ENCODE data around the gene SEC16A. TPM values are rescaled to one million over a fixed set of nuclear protein-coding genes. Genes with fewer than 3 reads are reported as not detected.

Gene SEC16A
- total RNA-seq, 2 donors from 2014 or later = 35.3 to 75.8 TPM

- ATAC-seq (no peak), DNase-seq (no peak)
- no peak overlapping the region for H3K4me3 ChIP-seq
- TF ChIP-seq, protein P1, sequence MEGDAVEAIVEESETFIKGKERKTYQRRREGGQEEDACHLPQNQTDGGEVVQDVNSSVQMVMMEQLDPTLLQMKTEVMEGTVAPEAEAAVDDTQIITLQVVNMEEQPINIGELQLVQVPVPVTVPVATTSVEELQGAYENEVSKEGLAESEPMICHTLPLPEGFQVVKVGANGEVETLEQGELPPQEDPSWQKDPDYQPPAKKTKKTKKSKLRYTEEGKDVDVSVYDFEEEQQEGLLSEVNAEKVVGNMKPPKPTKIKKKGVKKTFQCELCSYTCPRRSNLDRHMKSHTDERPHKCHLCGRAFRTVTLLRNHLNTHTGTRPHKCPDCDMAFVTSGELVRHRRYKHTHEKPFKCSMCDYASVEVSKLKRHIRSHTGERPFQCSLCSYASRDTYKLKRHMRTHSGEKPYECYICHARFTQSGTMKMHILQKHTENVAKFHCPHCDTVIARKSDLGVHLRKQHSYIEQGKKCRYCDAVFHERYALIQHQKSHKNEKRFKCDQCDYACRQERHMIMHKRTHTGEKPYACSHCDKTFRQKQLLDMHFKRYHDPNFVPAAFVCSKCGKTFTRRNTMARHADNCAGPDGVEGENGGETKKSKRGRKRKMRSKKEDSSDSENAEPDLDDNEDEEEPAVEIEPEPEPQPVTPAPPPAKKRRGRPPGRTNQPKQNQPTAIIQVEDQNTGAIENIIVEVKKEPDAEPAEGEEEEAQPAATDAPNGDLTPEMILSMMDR (IDR thresholded peaks at IDR 0.05) = no peak
- no peak for TF ChIP-seq POLR2A (IDR thresholded peaks at IDR 0.05)
- peaks cover 27 to 69% of the 10 kb centered on the region in 2 donors for H3K36me3 ChIP-seq (replicated peaks in 1 of 2; ENCODE audit: insufficient read depth in 1 of 2, low read depth in 2 of 2)
- no peaks in the 10 kb centered on the region for H3K9me3 ChIP-seq
- no peaks in the 10 kb centered on the region for H3K4me1 ChIP-seq
- WGBS, 2 donors = 80 to 91% methylated on average over 1 to 23 of the region's 28 CpGs
- peak overlapping the region in 2 of 4 donors; percentile 34 to 50 for H3K27ac ChIP-seq
- intact Hi-C loops (cut with DNase I) = no loop called here
- no peaks in the 10 kb centered on the region for H3K27me3 ChIP-seq
Measured at GRCh38 chr9:136511144-136511669, 28.4 kb upstream of the SEC16A start.

- no peak for DNase-seq
- Histone ChIP-seq H3K27ac (peak overlapping the region in 2 of 4 donors; percentile 34 to 50), H3K4me3 (no peak overlapping the region), H3K4me1 (no peaks in the 10 kb centered on the region), H3K27me3 (no peaks in the 10 kb centered on the region), H3K9me3 (no peaks in the 10 kb centered on the region), H3K36me3 (replicated peaks in 1 of 2; ENCODE audit: insufficient read depth in 1 of 2, low read depth in 2 of 2) (peaks cover 28 to 65% of the 10 kb centered on the region in 2 donors)
- TF ChIP-seq, protein P1 (IDR thresholded peaks at IDR 0.05) = no peak
- TF ChIP-seq POLR2A (IDR thresholded peaks at IDR 0.05) = no peak
- no peak for ATAC-seq
- 95 to 100% methylated on average over 1 to 20 of the region's 26 CpGs for WGBS, 2 donors
- intact Hi-C loops (cut with DNase I) = no loop called here
Measured at GRCh38 chr9:136510561-136510960, 27.7 kb upstream of the SEC16A start.

GRCh38 chr9:136509549-136509948 lies 26.7 kb upstream of the SEC16A start:
- 92 to 95% methylated on average over 8 to 27 of the region's 27 CpGs for WGBS, 2 donors
- no peak overlapping the region for H3K4me3 ChIP-seq
- TF ChIP-seq, protein P1 (IDR thresholded peaks at IDR 0.05) = no peak
- TF ChIP-seq POLR2A (IDR thresholded peaks at IDR 0.05) = no peak
- ATAC-seq = no peak
- H3K36me3 ChIP-seq (replicated peaks in 1 of 2; ENCODE audit: insufficient read depth in 1 of 2, low read depth in 2 of 2) = peaks cover 38 to 65% of the 10 kb centered on the region in 2 donors
- no peak overlapping the region for H3K27ac ChIP-seq
- no peaks in the 10 kb centered on the region for H3K4me1 ChIP-seq
- H3K27me3 ChIP-seq = no peaks in the 10 kb centered on the region
- no peaks in the 10 kb centered on the region for H3K9me3 ChIP-seq
- DNase-seq = no peak
- intact Hi-C loops (cut with DNase I) = no loop called here

DNA sequence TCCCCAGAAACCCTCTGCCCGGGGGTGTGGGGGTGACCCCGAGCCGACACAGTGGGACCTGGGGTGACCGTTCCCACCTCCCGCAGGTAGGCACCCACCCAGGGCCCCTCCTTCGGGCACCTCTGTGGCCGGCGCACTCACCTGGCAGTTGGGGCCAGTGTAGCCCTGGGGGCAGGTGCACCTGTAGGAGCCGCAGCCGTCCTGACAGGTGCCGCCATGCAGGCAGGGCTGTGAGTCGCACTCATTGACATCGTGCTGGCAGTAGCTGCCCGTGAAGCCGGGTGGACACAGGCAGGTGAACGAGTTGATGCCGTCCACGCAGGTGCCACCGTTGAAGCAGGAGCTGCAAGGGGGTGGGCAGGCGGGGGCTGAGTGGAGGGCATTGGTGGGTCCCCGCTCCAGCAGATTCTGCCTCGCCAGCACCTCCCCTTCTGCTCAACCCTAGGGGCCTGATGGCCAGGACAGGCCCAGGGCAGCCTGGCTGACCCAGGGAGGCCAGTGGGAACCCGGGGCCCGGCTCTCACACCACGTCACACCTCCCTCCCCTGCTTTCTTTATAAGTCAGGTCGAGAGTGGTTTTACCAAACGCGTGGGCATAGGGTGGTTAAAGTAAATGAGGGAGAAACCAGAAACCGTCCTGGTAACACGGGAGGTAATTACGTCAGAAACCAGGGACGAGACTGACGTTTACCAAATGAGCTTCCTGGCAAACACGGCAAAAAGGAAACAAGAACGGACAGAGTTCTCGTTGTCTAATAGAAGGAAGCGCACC lies 26.1 kb upstream of the SEC16A start:
- Histone ChIP-seq H3K4me1 (no peaks in the 10 kb centered on the region), H3K27me3 (no peaks in the 10 kb centered on the region), H3K9me3 (no peaks in the 10 kb centered on the region), H3K36me3 (replicated peaks in 1 of 2; ENCODE audit: insufficient read depth in 1 of 2, low read depth in 2 of 2) (peaks cover 43 to 65% of the 10 kb centered on the region in 2 donors), H3K27ac (no peak overlapping the region), H3K4me3 (no peak overlapping the region)
- TF ChIP-seq, protein P1 (IDR thresholded peaks at IDR 0.05) = no peak
- TF ChIP-seq POLR2A (IDR thresholded peaks at IDR 0.05) = no peak
- WGBS, 2 donors = 85 to 93% methylated on average over 33 to 34 of the region's 37 CpGs
- DNase-seq = no peak
- intact Hi-C loops (cut with DNase I) = no loop called here
- ATAC-seq = no peak

All from body of pancreas (tissue), 4 donors.